Left ventricle myocardium inferior (tissue), 1 donor: ENCODE measurements around the gene MS4A1. TPM values are rescaled to one million over a fixed set of nuclear protein-coding genes. Genes with fewer than 3 reads are reported as not detected.

Experiments used
- DNase-seq: peaks from one replicate; pipeline ENCODE4 v3.0.0-alpha.2; 2020
- H3K27ac ChIP-seq: fragments of 200-600 bp; replicated peaks from 2 replicates; pipeline ENCODE4 v1.8.0; 2021
- H3K27me3 ChIP-seq: fragments of 200-600 bp; 2 replicates; pipeline ENCODE4 v1.8.0; 2021; ENCODE audit warnings: low read depth
- H3K36me3 ChIP-seq: fragments of 200-600 bp; 2 replicates; pipeline ENCODE4 v1.8.0; 2021
- H3K4me1 ChIP-seq: fragments of 200-600 bp; 2 replicates; pipeline ENCODE4 v1.8.0; 2021
- H3K4me3 ChIP-seq: fragments of 200-600 bp; 2 replicates; pipeline ENCODE4 v1.8.0; 2021; ENCODE audit warnings: mild to moderate bottlenecking, moderate library complexity
- H3K9me3 ChIP-seq: fragments of 200-600 bp; replicated peaks from 2 replicates; pipeline ENCODE4 v1.8.0; 2021
- CTCF ChIP-seq: fragments of 200-600 bp; IDR thresholded peaks from 2 replicates; pipeline ENCODE4 v1.8.0; 2021; ENCODE audit warnings: antibody characterized with exemption, mild to moderate bottlenecking, borderline replicate concordance
- intact Hi-C: fragments of 100-400 bp; cut with micrococcal nuclease; formaldehyde crosslinking; loops from one replicate; pipeline ENCODE4 v1.11.0; 2022
- total RNA-seq: library from RNA; stranded (reverse); fragmentation: NEBNext Ultra II Directional; extraction: Animal tissue kit (Norgen Biotek cat#: 25700); gene quantifications from one replicate; pipeline ENCODE4 v1.2.1, GENCODE V29; 2021
- donor health status: DM: no; HTN: yes; CAD: no; lungs with severe emphysema.

The MS4A1 gene
- total RNA-seq, 1 donor from 2014 or later, result not detected

GRCh38 chr11:60492488-60493009 lies 36.9 kb downstream of the MS4A1 start, which contains the start of gene MS4A12:
Gene MS4A12, plus strand, starts transcription at chr11:60492778. Its CDS starts 4,541 bp downstream, at chr11:60497319.
- no peak for TF ChIP-seq CTCF
- Histone ChIP-seq H3K27ac (no peak within 1 kb of the TSS), H3K9me3 (no peaks in the 10 kb centered on the region), H3K36me3 (no peaks in the 10 kb centered on the region), H3K4me1 (no peaks in the 10 kb centered on the region), H3K4me3 (no peak within 1 kb of the TSS), H3K27me3 (no peaks in the 10 kb centered on the region)
- intact Hi-C loops, result no loop called here
- DNase-seq, result no peak

GRCh38 chr11:60493454-60493853 lies 37.8 kb downstream of the MS4A1 start:
- TF ChIP-seq CTCF, result no peak

GRCh38 chr11:60498399-60498798 lies 42.8 kb downstream of the MS4A1 start:
- no peak for DNase-seq
- no peak for TF ChIP-seq CTCF
- intact Hi-C loops, result no loop called here
- no peaks in the 10 kb centered on the region for H3K36me3 ChIP-seq
- H3K4me3 ChIP-seq, result no peak overlapping the region
- no peaks in the 10 kb centered on the region for H3K4me1 ChIP-seq
- H3K9me3 ChIP-seq, result no peaks in the 10 kb centered on the region
- H3K27me3 ChIP-seq, result peaks cover 4% of the 10 kb centered on the region
- no peak overlapping the region for H3K27ac ChIP-seq

More at GRCh38 chr11:60493454-60493853, 37.8 kb downstream of the MS4A1 start:
- H3K4me3 ChIP-seq, result no peak overlapping the region
- no peak for DNase-seq
- H3K4me1 ChIP-seq, result no peaks in the 10 kb centered on the region
- intact Hi-C loops, result no loop called here
- no peaks in the 10 kb centered on the region for H3K9me3 ChIP-seq
- H3K36me3 ChIP-seq, result no peaks in the 10 kb centered on the region
- H3K27me3 ChIP-seq, result peaks cover 4% of the 10 kb centered on the region
- no peak overlapping the region for H3K27ac ChIP-seq

GRCh38 chr11:60498853-60499252 lies 43.2 kb downstream of the MS4A1 start:
- no peak for DNase-seq
- H3K4me1 ChIP-seq, result no peaks in the 10 kb centered on the region
- H3K27ac ChIP-seq, result no peak overlapping the region
- no peak overlapping the region for H3K4me3 ChIP-seq
- intact Hi-C loops, result no loop called here
- H3K36me3 ChIP-seq, result no peaks in the 10 kb centered on the region
- H3K9me3 ChIP-seq, result no peaks in the 10 kb centered on the region
- TF ChIP-seq CTCF, result no peak
- peaks cover 4% of the 10 kb centered on the region for H3K27me3 ChIP-seq

- H3K9me3 ChIP-seq, result no peaks in the 10 kb centered on the region
- no peak overlapping the region for H3K4me3 ChIP-seq
- no peak overlapping the region for H3K27ac ChIP-seq
- peaks cover 4% of the 10 kb centered on the region for H3K27me3 ChIP-seq
- H3K36me3 ChIP-seq, result no peaks in the 10 kb centered on the region
- no peak for TF ChIP-seq CTCF
- no peak for DNase-seq
- intact Hi-C loops, result no loop called here
- no peaks in the 10 kb centered on the region for H3K4me1 ChIP-seq
These were observed 44.7 kb downstream of the MS4A1 start for GRCh38 chr11:60500276-60500910.
